NT2/D1 (cell line): ENCODE measurements around the gene ACSBG1.

Experiments used
- SUZ12 ChIP-seq: IDR thresholded peaks from 2 replicates; pipeline ENCODE4 v1.6.1; 2011; ENCODE audit not compliant: insufficient read length, insufficient read depth; ENCODE audit errors: extremely low read depth
- YY1 ChIP-seq: IDR thresholded peaks from 2 replicates; pipeline ENCODE4 v1.6.1; 2011; ENCODE audit not compliant: insufficient read length, insufficient read depth
- ZNF274 ChIP-seq: IDR thresholded peaks from 2 replicates; pipeline ENCODE4 v1.6.1; 2011; ENCODE audit warnings: mild to moderate bottlenecking, low read depth, low read length

DNA sequence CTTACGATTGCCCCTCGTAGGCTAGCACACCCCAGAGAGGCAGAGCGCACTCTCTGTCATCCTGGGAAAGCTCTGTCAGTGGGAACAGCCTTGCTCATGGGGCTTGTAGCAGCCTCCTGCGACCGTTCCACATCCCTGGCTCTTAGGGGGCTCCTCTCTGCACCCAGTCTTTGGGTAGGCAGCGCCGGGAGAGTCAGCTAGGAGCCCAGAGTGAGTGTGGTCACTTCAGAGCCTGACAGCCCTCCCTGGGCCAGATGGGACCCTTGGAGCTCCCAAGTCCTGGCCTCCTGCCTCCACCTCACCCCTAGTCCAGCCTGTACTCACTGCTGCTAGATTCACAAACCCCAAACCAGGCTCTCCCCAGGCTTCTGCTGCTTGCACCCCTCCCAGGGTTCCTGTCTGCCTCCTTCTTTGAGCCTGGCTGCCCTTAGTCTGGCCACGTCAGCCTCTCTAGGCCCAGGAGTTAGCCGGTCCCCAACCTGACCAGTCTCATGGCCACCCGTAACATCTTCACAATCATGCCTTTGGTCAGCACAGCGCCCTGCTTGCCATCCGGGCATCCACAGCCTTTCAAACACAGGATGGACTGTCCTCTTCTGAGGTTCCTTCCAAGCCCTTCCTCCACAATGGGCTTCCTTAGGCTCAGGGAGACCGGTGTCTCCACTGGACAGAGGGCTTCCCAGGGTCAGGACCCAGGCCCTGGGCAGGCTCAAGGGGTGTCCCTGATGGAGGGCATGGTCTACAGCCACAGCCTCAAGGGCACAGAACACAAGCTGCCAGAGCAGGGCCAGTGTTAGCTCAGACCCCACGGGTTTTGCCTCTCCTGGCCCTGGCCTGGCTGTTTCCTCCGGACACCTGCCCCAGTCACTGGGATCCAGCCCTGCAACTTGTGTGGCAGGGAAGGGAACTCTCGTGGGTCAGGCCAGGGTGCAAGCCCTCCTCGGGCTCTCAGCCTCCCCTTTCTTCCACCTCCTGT lies 4.6 kb downstream of the ACSBG1 start:
- no peak for TF ChIP-seq SUZ12
- TF ChIP-seq YY1 = no peak
- no peak for TF ChIP-seq ZNF274
